Panc1 (cell line): ENCODE results near the gene MYH7B. TPM values are rescaled to one million over a fixed set of nuclear protein-coding genes. Genes with fewer than 3 reads are reported as not detected.

Experiments used
- ATAC-seq: fragments of 200-7000 bp; cut with Tn5 transposase; 2 replicates; pipeline ENCODE4 v1.9.1; 2020; ENCODE audit warnings: mild to moderate bottlenecking, moderate library complexity
- BruUV-seq: library from RNA; stranded (reverse); fragments of 400-500 nt; replicated peaks from 2 replicates; lab custom pipeline; 2021; lab: Mats Ljungman, UMichigan
- CTCF ChIA-PET: fragments of 300-600 bp; sonication (Branson Sonifier 250); formaldehyde crosslinking; loops from one replicate; lab custom pipeline; 2022; ENCODE audit warnings: antibody characterized with exemption; lab: Charles Lee
- POLR2A ChIA-PET: fragments of 300-600 bp; sonication (Branson Sonifier 250); formaldehyde crosslinking; loops from one replicate; lab custom pipeline; 2022; ENCODE audit warnings: antibody characterized with exemption; lab: Charles Lee
- DNase-seq: peaks from one replicate; pipeline ENCODE4 v3.0.0-alpha.2; 2010; ENCODE audit warnings: low read depth, low spot score
- H3K27ac ChIP-seq: 2 replicates; pipeline ENCODE4 v1.5.1; 2011; ENCODE audit warnings: mild to moderate bottlenecking, low read length, inconsistent platforms
- H3K27me3 ChIP-seq: fragments of 200-500 bp; sonication (Bioruptor generic); 2 replicates; pipeline ENCODE4 v1.6.0; 2014; ENCODE audit warnings: low read length, inconsistent platforms; ENCODE audit not compliant: control insufficient read depth, insufficient read depth
- H3K36me3 ChIP-seq: fragments of 200-500 bp; sonication (Bioruptor generic); 2 replicates; pipeline ENCODE4 v1.5.1; 2014; ENCODE audit warnings: inconsistent platforms, mild to moderate bottlenecking, low read length, moderate library complexity; ENCODE audit not compliant: control insufficient read depth, insufficient read depth
- H3K4me1 ChIP-seq: 2 replicates; pipeline ENCODE4 v1.5.1; 2011; ENCODE audit warnings: inconsistent platforms, mild to moderate bottlenecking, low read length, moderate library complexity; ENCODE audit not compliant: control insufficient read depth, insufficient read depth
- H3K4me3 ChIP-seq, 2 experiments: 2 replicates each; pipeline ENCODE4 v1.5.1; 2011 to 2012; ENCODE audit warnings: low read depth in 2 of 2, low read length in 2 of 2, mild to moderate bottlenecking in 2 of 2, inconsistent platforms in 1 of 2, moderate library complexity in 1 of 2
- H3K9me3 ChIP-seq: fragments of 200-500 bp; sonication (Bioruptor generic); 2 replicates; pipeline ENCODE4 v1.5.1; 2014; ENCODE audit warnings: low read depth, mild to moderate bottlenecking, inconsistent platforms, low read length, moderate library complexity; ENCODE audit not compliant: control insufficient read depth, insufficient read depth
- POLR2AphosphoS5 ChIP-seq: IDR thresholded peaks from 2 replicates; pipeline ENCODE4 v1.6.1; 2012; ENCODE audit warnings: mild to moderate bottlenecking, low read depth, low read length, moderate library complexity
- SIN3A ChIP-seq: IDR thresholded peaks from 2 replicates; pipeline ENCODE4 v1.6.1; 2012; ENCODE audit warnings: low read depth, mild to moderate bottlenecking, low read length, moderate library complexity, borderline replicate concordance; ENCODE audit not compliant: insufficient read depth
- TCF7L2 ChIP-seq: IDR thresholded peaks from 2 replicates; pipeline ENCODE4 v1.6.1; 2011; ENCODE audit warnings: mild to moderate bottlenecking, low read depth, low read length, inconsistent platforms
- in situ Hi-C: cut with HindIII; loops from 2 replicates; pipeline ENCODE4 v1.10.0; 2016; ENCODE audit warnings: low sequenced_read_pairs, low pct_unique_long_range_greater_than_20kb
- intact Hi-C: fragments of 100-400 bp; cut with micrococcal nuclease; formaldehyde crosslinking; loops from one replicate; pipeline ENCODE4 v1.10.0; 2022; ENCODE audit not compliant: unreplicated experiment
- total RNA-seq: library from RNA; stranded (reverse); gene quantifications from one replicate; pipeline ENCODE4 v1.2.1, GENCODE V29; 2021; ENCODE audit not compliant: unreplicated experiment
- TF ChIP-seq, protein P1 (sequence below): fragments of 450-650 bp; IDR thresholded peaks from 2 replicates; pipeline ENCODE4 v1.5.1; 2017; ENCODE audit warnings: mild to moderate bottlenecking
- TF ChIP-seq, protein P2 (sequence below), 2 experiments: IDR thresholded peaks; 2 replicates each; pipeline ENCODE4 v1.6.1; 2011 to 2012; ENCODE audit warnings: low read depth in 2 of 2, control low read depth in 1 of 2, low read length in 1 of 2, mild to moderate bottlenecking in 1 of 2, moderate library complexity in 1 of 2; ENCODE audit not compliant: insufficient read depth in 1 of 2

MYH7B gene
- total RNA-seq, 1 experiment from 2014 or later: 0.59 TPM

DNA sequence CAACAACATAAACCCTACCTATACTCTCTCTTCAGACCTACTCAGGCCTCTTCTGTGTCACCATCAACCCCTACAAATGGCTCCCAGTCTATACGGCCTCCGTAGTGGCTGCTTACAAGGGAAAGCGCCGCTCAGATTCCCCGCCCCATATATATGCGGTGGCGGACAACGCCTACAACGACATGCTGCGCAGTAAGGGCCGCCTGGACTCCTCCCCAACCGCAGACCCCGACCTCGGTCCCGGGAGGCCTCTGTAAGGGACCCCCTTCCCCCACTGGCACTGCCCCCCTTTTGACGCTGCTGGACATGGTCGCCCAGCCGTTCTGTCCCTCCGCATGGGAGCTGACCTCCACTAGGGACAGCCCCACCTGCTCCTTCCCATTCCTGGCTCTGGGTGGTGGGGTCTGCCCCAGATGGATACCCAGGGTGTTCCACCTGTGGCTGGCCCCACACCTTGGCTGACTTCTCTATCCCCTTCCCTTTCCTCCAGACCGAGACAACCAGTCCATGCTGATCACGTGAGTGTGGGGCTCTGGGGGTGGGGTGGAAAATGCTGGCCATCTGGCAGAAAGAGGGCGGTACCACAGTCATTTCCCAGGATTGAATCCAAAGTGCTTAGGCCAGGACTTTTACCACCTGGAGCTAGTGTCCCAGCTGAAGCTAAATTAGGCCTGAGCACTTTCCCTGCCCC lies 25.0 kb downstream of the MYH7B start:
- DNase-seq: no peak
- in situ Hi-C loops (no loop called here), intact Hi-C loops (no loop called here)
- ChIA-PET CTCF (no interaction called here), POLR2A (no interaction called here)
- Histone ChIP-seq H3K4me3 (no peak overlapping the region), H3K27ac (no peak overlapping the region), H3K4me1 (no peaks in the 10 kb centered on the region), H3K27me3 (no peaks in the 10 kb centered on the region), H3K9me3 (no peaks in the 10 kb centered on the region), H3K36me3 (no peaks in the 10 kb centered on the region)
- no TSS peak for BruUV-seq
- TF ChIP-seq, protein P1, sequence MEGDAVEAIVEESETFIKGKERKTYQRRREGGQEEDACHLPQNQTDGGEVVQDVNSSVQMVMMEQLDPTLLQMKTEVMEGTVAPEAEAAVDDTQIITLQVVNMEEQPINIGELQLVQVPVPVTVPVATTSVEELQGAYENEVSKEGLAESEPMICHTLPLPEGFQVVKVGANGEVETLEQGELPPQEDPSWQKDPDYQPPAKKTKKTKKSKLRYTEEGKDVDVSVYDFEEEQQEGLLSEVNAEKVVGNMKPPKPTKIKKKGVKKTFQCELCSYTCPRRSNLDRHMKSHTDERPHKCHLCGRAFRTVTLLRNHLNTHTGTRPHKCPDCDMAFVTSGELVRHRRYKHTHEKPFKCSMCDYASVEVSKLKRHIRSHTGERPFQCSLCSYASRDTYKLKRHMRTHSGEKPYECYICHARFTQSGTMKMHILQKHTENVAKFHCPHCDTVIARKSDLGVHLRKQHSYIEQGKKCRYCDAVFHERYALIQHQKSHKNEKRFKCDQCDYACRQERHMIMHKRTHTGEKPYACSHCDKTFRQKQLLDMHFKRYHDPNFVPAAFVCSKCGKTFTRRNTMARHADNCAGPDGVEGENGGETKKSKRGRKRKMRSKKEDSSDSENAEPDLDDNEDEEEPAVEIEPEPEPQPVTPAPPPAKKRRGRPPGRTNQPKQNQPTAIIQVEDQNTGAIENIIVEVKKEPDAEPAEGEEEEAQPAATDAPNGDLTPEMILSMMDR: no peak
- no peak for TF ChIP-seq POLR2AphosphoS5
- TF ChIP-seq, protein P2, sequence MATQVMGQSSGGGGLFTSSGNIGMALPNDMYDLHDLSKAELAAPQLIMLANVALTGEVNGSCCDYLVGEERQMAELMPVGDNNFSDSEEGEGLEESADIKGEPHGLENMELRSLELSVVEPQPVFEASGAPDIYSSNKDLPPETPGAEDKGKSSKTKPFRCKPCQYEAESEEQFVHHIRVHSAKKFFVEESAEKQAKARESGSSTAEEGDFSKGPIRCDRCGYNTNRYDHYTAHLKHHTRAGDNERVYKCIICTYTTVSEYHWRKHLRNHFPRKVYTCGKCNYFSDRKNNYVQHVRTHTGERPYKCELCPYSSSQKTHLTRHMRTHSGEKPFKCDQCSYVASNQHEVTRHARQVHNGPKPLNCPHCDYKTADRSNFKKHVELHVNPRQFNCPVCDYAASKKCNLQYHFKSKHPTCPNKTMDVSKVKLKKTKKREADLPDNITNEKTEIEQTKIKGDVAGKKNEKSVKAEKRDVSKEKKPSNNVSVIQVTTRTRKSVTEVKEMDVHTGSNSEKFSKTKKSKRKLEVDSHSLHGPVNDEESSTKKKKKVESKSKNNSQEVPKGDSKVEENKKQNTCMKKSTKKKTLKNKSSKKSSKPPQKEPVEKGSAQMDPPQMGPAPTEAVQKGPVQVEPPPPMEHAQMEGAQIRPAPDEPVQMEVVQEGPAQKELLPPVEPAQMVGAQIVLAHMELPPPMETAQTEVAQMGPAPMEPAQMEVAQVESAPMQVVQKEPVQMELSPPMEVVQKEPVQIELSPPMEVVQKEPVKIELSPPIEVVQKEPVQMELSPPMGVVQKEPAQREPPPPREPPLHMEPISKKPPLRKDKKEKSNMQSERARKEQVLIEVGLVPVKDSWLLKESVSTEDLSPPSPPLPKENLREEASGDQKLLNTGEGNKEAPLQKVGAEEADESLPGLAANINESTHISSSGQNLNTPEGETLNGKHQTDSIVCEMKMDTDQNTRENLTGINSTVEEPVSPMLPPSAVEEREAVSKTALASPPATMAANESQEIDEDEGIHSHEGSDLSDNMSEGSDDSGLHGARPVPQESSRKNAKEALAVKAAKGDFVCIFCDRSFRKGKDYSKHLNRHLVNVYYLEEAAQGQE (IDR thresholded peaks at IDR 0.05; ENCODE audit: insufficient read depth in 1 of 2, low read depth in 2 of 2, low read length in 1 of 2): no peak
- no peak for TF ChIP-seq SIN3A
- TF ChIP-seq TCF7L2: no peak
- ATAC-seq: no peak

DNA sequence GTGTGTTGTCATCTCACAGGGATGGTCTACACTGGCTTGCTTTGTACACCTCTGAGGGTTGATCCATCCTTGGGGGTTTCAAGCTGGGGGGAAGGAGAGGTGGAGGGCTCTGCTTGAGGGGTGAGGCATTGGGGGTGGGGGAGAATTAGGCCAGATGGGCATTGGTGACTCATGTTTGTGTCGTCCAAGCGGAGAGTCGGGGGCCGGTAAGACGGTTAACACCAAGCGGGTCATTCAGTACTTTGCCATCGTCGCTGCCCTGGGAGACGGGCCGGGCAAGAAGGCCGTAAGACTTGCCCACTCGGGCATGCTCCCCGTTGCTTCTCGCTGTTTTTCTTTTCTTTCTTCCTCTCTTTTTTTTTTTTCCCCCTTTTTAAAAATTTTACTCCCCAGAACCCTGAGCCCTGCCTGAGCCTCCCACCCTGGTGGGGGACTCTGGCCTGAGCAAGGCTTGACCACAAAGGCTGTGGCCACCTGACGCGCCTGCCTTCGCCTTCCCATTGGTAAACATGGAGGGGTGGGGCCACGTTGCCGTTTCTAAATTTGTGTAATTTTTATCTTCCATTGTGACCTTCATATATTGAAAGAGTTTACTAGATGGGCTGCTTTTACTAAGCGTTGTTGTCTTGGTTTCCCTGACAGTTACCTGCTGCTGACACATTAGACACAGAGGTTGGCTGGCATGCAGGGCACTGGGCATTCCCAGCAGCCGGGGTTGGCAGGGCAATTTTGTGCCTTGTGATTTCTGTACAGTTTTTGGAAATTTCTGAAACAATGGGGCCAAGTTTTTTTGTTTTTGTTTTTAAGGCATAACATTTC lies 26.8 kb downstream of the MYH7B start:
- H3K9me3 ChIP-seq: no peaks in the 10 kb centered on the region
- TF ChIP-seq TCF7L2 (no peak), POLR2AphosphoS5 (no peak), SIN3A (no peak)
- TF ChIP-seq, protein P1: no peak
- TF ChIP-seq, protein P2 (IDR thresholded peaks at IDR 0.05; ENCODE audit: insufficient read depth in 1 of 2, low read depth in 2 of 2, low read length in 1 of 2): no peak
- POLR2A ChIA-PET: no interaction called here
- in situ Hi-C loops: no loop called here
- no peaks in the 10 kb centered on the region for H3K36me3 ChIP-seq
- no peak overlapping the region for H3K27ac ChIP-seq
- BruUV-seq: no TSS peak
- ATAC-seq (no peak), DNase-seq (no peak)
- H3K4me1 ChIP-seq: no peaks in the 10 kb centered on the region
- H3K4me3 ChIP-seq: no peak overlapping the region
- intact Hi-C loops: no loop called here
- CTCF ChIA-PET: no interaction called here
- H3K27me3 ChIP-seq: no peaks in the 10 kb centered on the region
